ENCODE results near the gene TGIF2. TPM values are rescaled to one million over a fixed set of nuclear protein-coding genes. Genes with fewer than 3 reads are reported as not detected.

Gene TGIF2
- total RNA-seq, 1 experiment from 2014 or later: 58.4 TPM

- Histone ChIP-seq H3K27me3 (replicated peaks; ENCODE audit: control insufficient read depth, insufficient read depth, low read length) (no peaks in the 10 kb centered on the region), H3K4me3 (ENCODE audit: low read depth, low read length) (no peak overlapping the region), H3K4me1 (no peaks in the 10 kb centered on the region), H3K9me3 (no peaks in the 10 kb centered on the region), H3K36me3 (ENCODE audit: control insufficient read depth, insufficient read depth, low read length) (no peaks in the 10 kb centered on the region)
- Mint-ChIP-seq H3K27ac (ENCODE audit: unreplicated experiment) (no peak overlapping the region), H3K4me1 (ENCODE audit: low read depth, unreplicated experiment) (no peaks in the 10 kb centered on the region), H3K27me3 (ENCODE audit: insufficient read depth, unreplicated experiment) (no peaks in the 10 kb centered on the region), H3K36me3 (ENCODE audit: insufficient read depth, unreplicated experiment) (no peaks in the 10 kb centered on the region), H3K4me3 (ENCODE audit: unreplicated experiment) (no peak overlapping the region), H3K9me3 (ENCODE audit: unreplicated experiment) (no peaks in the 10 kb centered on the region)
- intact Hi-C loops (cut with micrococcal nuclease; ENCODE audit: unreplicated experiment): no loop called here
- DNase-seq: no peak
- CTCF ChIA-PET: no interaction called here
- BruUV-seq (replicated peaks): no TSS peak
- no peak for TF ChIP-seq CTCF (IDR thresholded peaks at IDR 0.05; ENCODE audit: insufficient read depth in 1 of 2, low read depth in 1 of 2, low read length in 1 of 2, severe bottlenecking in 1 of 2, unreplicated experiment in 1 of 2)
- POLR2A ChIA-PET: no interaction called here
Observed at GRCh38 chr20:36631646-36632045, 58.2 kb downstream of the TGIF2 start.

- ChIA-PET CTCF (no interaction called here), POLR2A (no interaction called here)
- Histone ChIP-seq H3K36me3 (ENCODE audit: control insufficient read depth, insufficient read depth, low read length) (no peaks in the 10 kb centered on the region), H3K4me1 (no peaks in the 10 kb centered on the region), H3K4me3 (ENCODE audit: low read depth, low read length) (no peak overlapping the region), H3K27me3 (replicated peaks; ENCODE audit: control insufficient read depth, insufficient read depth, low read length) (no peaks in the 10 kb centered on the region), H3K9me3 (no peaks in the 10 kb centered on the region)
- Mint-ChIP-seq H3K4me1 (ENCODE audit: low read depth, unreplicated experiment) (no peaks in the 10 kb centered on the region), H3K4me3 (ENCODE audit: unreplicated experiment) (no peak overlapping the region), H3K9me3 (ENCODE audit: unreplicated experiment) (no peaks in the 10 kb centered on the region), H3K27ac (ENCODE audit: unreplicated experiment) (no peak overlapping the region), H3K27me3 (ENCODE audit: insufficient read depth, unreplicated experiment) (no peaks in the 10 kb centered on the region), H3K36me3 (ENCODE audit: insufficient read depth, unreplicated experiment) (no peaks in the 10 kb centered on the region)
- BruUV-seq (replicated peaks): no TSS peak
- no peak for DNase-seq
- intact Hi-C loops (cut with micrococcal nuclease; ENCODE audit: unreplicated experiment): no loop called here
- no peak for TF ChIP-seq CTCF (IDR thresholded peaks at IDR 0.05; ENCODE audit: insufficient read depth in 1 of 2, low read depth in 1 of 2, low read length in 1 of 2, severe bottlenecking in 1 of 2, unreplicated experiment in 1 of 2)
Observed at GRCh38 chr20:36632147-36632486, 58.7 kb downstream of the TGIF2 start.

GRCh38 chr20:36632487-36633284 is 59.3 kb downstream of the TGIF2 start:
- Histone ChIP-seq H3K4me3 (ENCODE audit: low read depth, low read length) (no peak overlapping the region), H3K27me3 (replicated peaks; ENCODE audit: control insufficient read depth, insufficient read depth, low read length) (no peaks in the 10 kb centered on the region), H3K4me1 (no peaks in the 10 kb centered on the region), H3K36me3 (ENCODE audit: control insufficient read depth, insufficient read depth, low read length) (no peaks in the 10 kb centered on the region), H3K9me3 (no peaks in the 10 kb centered on the region)
- ChIA-PET POLR2A (no interaction called here), CTCF (no interaction called here)
- no peaks in the 10 kb centered on the region for H3K4me1 Mint-ChIP-seq (ENCODE audit: low read depth, unreplicated experiment)
- peak; percentile 64 for DNase-seq
- H3K4me3 Mint-ChIP-seq (ENCODE audit: unreplicated experiment): no peak overlapping the region
- H3K27ac Mint-ChIP-seq (ENCODE audit: unreplicated experiment): no peak overlapping the region
- peak; percentile 10 to 69 for TF ChIP-seq CTCF (IDR thresholded peaks at IDR 0.05; ENCODE audit: insufficient read depth in 1 of 2, low read depth in 1 of 2, low read length in 1 of 2, severe bottlenecking in 1 of 2, unreplicated experiment in 1 of 2)
- H3K9me3 Mint-ChIP-seq (ENCODE audit: unreplicated experiment): no peaks in the 10 kb centered on the region
- intact Hi-C loops (cut with micrococcal nuclease; ENCODE audit: unreplicated experiment): no loop called here
- no peaks in the 10 kb centered on the region for H3K27me3 Mint-ChIP-seq (ENCODE audit: insufficient read depth, unreplicated experiment)
- no TSS peak for BruUV-seq (replicated peaks)
- no peaks in the 10 kb centered on the region for H3K36me3 Mint-ChIP-seq (ENCODE audit: insufficient read depth, unreplicated experiment)
